Measurements from ENCODE around the gene CTNND2.

Gene CTNND2

GRCh38 chr5:11310158-11310557 lies 594.1 kb downstream of the CTNND2 start:
- TF ChIP-seq, protein P1, sequence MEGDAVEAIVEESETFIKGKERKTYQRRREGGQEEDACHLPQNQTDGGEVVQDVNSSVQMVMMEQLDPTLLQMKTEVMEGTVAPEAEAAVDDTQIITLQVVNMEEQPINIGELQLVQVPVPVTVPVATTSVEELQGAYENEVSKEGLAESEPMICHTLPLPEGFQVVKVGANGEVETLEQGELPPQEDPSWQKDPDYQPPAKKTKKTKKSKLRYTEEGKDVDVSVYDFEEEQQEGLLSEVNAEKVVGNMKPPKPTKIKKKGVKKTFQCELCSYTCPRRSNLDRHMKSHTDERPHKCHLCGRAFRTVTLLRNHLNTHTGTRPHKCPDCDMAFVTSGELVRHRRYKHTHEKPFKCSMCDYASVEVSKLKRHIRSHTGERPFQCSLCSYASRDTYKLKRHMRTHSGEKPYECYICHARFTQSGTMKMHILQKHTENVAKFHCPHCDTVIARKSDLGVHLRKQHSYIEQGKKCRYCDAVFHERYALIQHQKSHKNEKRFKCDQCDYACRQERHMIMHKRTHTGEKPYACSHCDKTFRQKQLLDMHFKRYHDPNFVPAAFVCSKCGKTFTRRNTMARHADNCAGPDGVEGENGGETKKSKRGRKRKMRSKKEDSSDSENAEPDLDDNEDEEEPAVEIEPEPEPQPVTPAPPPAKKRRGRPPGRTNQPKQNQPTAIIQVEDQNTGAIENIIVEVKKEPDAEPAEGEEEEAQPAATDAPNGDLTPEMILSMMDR (IDR thresholded peaks at IDR 0.05) = no peak

DNA sequence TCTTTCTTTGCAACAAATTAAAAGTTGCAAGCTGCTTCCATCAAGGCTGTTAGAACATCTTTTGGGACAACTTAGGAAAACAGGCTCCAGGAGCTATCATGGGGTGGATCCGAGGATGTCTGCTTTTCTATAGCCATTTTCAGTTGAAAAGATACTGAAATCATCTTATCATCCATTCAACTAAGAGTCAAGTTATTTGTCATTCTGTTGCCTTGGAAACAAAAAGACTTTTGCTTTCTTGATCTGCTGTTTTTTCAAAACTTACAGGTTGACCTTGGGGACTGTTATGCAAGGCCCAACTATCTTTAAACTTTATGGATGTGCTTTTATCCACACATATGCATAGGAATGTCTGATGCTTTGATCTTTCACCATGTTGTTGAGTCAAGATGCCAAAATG lies 597.9 kb downstream of the CTNND2 start:
- TF ChIP-seq, protein P1 (IDR thresholded peaks at IDR 0.05) = no peak

DNA sequence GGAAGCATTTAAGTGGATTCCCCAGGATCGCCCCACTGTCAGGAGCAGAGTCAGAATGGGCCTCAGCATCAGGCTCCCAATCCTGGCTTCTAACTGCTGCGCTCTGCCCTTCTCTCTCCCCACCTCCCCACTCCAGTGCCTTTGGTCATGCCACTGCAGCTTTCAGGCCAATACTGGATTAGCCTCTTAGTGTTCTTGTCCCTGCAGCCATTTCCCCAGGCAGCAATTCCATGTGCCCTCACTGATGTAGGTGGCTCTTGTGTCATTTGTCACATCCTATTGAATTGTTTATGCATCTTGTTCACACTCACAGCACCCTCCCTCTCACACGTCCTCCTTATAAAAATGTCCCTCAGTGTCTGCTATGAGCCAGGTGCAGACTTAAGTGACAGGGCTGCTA lies 599.0 kb downstream of the CTNND2 start:
- TF ChIP-seq, protein P1 (IDR thresholded peaks at IDR 0.05) = no peak

DNA sequence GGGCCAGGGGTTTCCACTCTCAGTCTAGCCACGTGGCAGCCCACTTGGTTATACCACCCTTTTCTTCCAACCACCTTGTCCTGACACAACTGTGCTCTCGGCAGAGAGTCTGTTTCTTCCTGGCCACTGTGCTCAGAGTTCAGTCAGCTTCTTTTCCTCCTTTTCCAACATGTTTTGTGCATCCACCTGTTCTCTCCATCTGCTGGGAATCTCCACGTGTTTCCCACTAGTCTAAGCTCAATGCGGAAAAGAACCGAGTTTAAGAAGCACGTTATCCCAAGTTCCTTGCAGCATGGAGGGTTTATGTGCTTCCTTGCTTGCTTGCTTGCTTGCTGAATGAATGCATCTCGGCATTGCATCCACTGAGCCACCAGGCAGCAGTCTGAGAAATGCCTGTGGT lies 599.6 kb downstream of the CTNND2 start:
- TF ChIP-seq, protein P1 (IDR thresholded peaks at IDR 0.05) = no peak

GRCh38 chr5:11302663-11303062 lies 601.6 kb downstream of the CTNND2 start:
- TF ChIP-seq, protein P1 (IDR thresholded peaks at IDR 0.05) = no peak

DNA sequence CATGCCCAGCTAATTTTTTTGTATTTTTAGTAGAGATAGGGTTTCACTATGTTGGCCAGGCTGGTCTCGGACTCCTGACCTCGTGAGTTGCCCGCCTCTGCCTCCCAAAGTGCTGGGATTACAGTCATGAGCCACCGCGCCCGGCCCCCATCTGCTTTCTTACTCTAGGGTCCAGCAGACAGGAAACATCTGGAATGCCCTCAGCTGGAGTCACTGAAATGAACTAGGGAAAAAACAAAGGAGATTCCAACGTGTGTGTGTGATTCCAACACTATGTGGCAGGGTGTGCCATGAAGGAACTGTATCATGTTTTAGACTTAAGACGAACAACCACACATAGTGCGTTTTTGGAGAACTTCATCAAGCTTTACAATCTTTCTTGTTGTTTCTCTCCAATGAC lies 603.1 kb downstream of the CTNND2 start:
- TF ChIP-seq, protein P1 (IDR thresholded peaks at IDR 0.05) = no peak

DNA sequence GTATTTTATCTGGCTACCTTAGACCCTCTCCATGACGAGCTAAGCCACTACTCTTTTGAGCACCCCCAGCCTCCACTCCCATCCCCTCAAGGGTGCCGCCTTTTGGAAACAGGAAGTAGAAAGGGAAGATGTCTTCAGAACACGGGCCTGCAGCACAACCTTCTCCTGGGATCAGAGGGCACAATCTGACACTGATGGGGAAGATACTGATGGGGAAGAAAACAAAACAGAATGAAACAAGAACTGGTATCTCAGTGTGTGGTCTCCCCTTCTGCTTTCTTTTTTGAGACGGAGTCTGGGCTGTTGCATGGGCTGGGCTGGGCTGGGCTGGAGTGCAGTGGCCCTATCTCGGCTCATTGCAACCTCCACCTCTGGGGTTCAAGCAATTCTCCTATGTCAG lies 603.5 kb downstream of the CTNND2 start:
- TF ChIP-seq, protein P1 (IDR thresholded peaks at IDR 0.05) = no peak

DNA sequence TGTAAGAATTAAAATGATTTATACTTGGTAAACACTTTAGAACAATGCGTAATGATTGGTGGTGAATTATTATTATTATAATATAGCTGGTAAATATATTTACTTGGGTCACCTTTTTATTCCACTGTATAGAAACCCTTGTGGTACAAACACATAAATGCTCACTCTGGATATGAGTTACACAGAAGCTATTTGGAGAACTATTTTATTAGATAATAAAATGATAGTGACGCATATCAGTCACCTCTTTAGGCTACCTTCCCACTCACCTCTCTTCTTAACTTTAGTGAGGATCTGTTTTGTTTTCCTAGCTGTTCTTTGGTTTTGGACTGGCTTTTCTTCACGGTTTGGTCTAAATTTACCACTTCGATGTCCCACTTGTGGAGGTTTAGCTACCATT lies 605.4 kb downstream of the CTNND2 start:
- TF ChIP-seq, protein P1 (IDR thresholded peaks at IDR 0.05) = no peak

All from LNCAP (cell line).